ENCODE data around the gene SORT1.

- TF ChIP-seq CTCF (IDR thresholded peaks at IDR 0.05) (no peak), POLR2A (IDR thresholded peaks at IDR 0.05) (no peak), POLR2AphosphoS5 (IDR thresholded peaks at IDR 0.05) (no peak), EP300 (IDR thresholded peaks at IDR 0.05) (no peak)
Observed at GRCh38 chr1:109290137-109290536, 107.6 kb downstream of the SORT1 start.
